ENCODE data around the gene PRPS1. TPM values are rescaled to one million over a fixed set of nuclear protein-coding genes. Genes with fewer than 3 reads are reported as not detected.

PRPS1 gene
- total RNA-seq, 1 experiment from 2014 or later, result 90.5 TPM

DNA sequence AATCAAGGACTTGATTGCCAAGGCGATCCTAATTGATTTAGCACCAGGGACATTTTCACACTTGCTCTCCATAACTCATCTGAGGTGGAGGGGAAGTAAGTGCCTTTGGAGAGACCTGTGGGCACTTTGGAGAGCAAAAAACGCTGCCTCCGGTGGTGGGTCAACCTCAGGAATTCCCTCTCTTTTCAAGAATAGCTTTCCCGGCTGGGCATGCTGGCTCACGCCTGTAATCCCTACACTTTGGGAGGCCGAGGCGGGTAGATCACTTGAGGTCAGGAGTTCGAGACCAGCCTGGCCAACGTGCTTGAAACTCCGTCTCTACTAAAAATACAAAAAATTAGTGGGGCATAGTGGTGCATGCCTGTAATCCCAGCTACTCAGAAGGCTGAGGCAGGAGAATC is 49.2 kb downstream of the PRPS1 start:
- Histone ChIP-seq H2BK15ac (ENCODE audit: low read depth, low read length) (no peak overlapping the region), H3K18ac (ENCODE audit: insufficient read length, low read depth, low read length) (no peak overlapping the region), H4K91ac (ENCODE audit: insufficient read length, low read depth, low read length) (no peak overlapping the region), H3T11ph (ENCODE audit: low read length) (no peak overlapping the region), H3K27me3 (ENCODE audit: insufficient read depth, low read length) (no peaks in the 10 kb centered on the region; the same call in 1 of the 2 replicates), H4K8ac (replicated peaks; ENCODE audit: insufficient read length, low read depth, low read length) (no peak overlapping the region), H3K9ac (ENCODE audit: extremely low read depth, insufficient read length, low read length) (no peak overlapping the region), H4K5ac (ENCODE audit: insufficient read length, low read depth, low read length) (no peak overlapping the region), H3K23ac (ENCODE audit: insufficient read length, low read depth, low read length) (no peak overlapping the region), H2AFZ (ENCODE audit: low read length) (no peak overlapping the region), H3K4me2 (ENCODE audit: insufficient read depth, insufficient read length, low read length) (no peak overlapping the region), H2BK120ac (ENCODE audit: low read depth, low read length, poor library complexity, severe bottlenecking) (no peak overlapping the region), H2BK5ac (ENCODE audit: insufficient read length, low read length) (no peak overlapping the region), H2BK12ac (ENCODE audit: insufficient read length, low read depth, low read length) (no peak overlapping the region), H3K27ac (ENCODE audit: insufficient read length, low read depth, low read length) (no peak overlapping the region), H4K20me1 (ENCODE audit: control insufficient read depth, insufficient read depth, insufficient read length) (no peaks in the 10 kb centered on the region), H2BK20ac (ENCODE audit: low read depth, low read length, poor library complexity, severe bottlenecking) (no peak overlapping the region), H3K4me1 (ENCODE audit: insufficient read depth, low read length) (no peaks in the 10 kb centered on the region; the same call in 1 of the 2 replicates), H2AK5ac (ENCODE audit: insufficient read length, low read length) (no peak overlapping the region), H3K56ac (ENCODE audit: insufficient read length, low read depth, low read length) (no peak overlapping the region), H3K14ac (ENCODE audit: insufficient read depth, low read length) (no peak overlapping the region), H3K23me2 (ENCODE audit: insufficient read length, low read depth, low read length, poor library complexity, severe bottlenecking) (no peaks in the 10 kb centered on the region), H3K79me1 (ENCODE audit: insufficient read depth, low read depth, low read length, poor library complexity, severe bottlenecking) (no peaks in the 10 kb centered on the region), H3K9me3 (ENCODE audit: control insufficient read depth, low read depth, low read length) (no peaks in the 10 kb centered on the region), H3K4ac (ENCODE audit: low read depth, low read length) (no peak overlapping the region), H3K79me2 (ENCODE audit: insufficient read depth, low read length) (no peaks in the 10 kb centered on the region)
- no CpG with 5 or more reads among the region's 10 CpGs for WGBS (ENCODE audit: extremely low coverage, insufficient read length, low lambda C conversion rate)
- no peak overlapping the region for H3K27ac Mint-ChIP-seq
- peaks cover 0 to 39% of the 10 kb centered on the region in 2 experiments; a peak in 2 of 4 replicates for H3K4me1 Mint-ChIP-seq
- peaks cover 13% of the 10 kb centered on the region for H3K27me3 Mint-ChIP-seq (ENCODE audit: low read depth)
- no peak for DNase-seq
- peaks cover 0 to 62% of the 10 kb centered on the region in 2 experiments; a peak in 2 of 5 replicates for H3K9me3 Mint-ChIP-seq
- 0 out of 3 replicates have a peak, but pooled peaks have one; percentile 13 for TF ChIP-seq CTCF (conservative IDR thresholded peaks at IDR 0.05)
- no peak overlapping the region for H3K4me3 Mint-ChIP-seq
- no peaks in the 10 kb centered on the region for H3K36me3 Mint-ChIP-seq (ENCODE audit: insufficient read depth in 1 of 3, low read depth in 3 of 3)

Data from H9 (cell line).